Mesenchymal stem cell (in vitro differentiated cells and primary cell): ENCODE results near the gene LMOD2.
"Not testable (repeated sequence)": the region's sequence is repeated elsewhere in the genome, so short reads cannot be mapped to it uniquely, and the experiment has no call there.

Experiments
- DNase-seq: peaks from one replicate; pipeline ENCODE4 v3.0.0-alpha.2; 2013
- H2AFZ ChIP-seq: one replicate; pipeline ENCODE4 v1.6.1; 2013; ENCODE audit warnings: low read depth, mild to moderate bottlenecking, control low read depth, inconsistent platforms, low read length, moderate library complexity
- H2AK5ac ChIP-seq: 2 replicates; pipeline ENCODE4 v1.6.1; 2013; ENCODE audit warnings: low read length, moderate library complexity, mild to moderate bottlenecking, inconsistent platforms; ENCODE audit not compliant: severe bottlenecking
- H2BK120ac ChIP-seq: one replicate; pipeline ENCODE4 v1.6.1; 2013; ENCODE audit warnings: low read depth, mild to moderate bottlenecking, inconsistent platforms, low read length, moderate library complexity
- H2BK12ac ChIP-seq, 2 experiments: one replicate each; pipeline ENCODE4 v1.6.1; 2013; ENCODE audit warnings: inconsistent platforms in 2 of 2, low read length in 2 of 2, mild to moderate bottlenecking in 2 of 2, moderate library complexity in 2 of 2, control low read depth in 1 of 2
- H2BK15ac ChIP-seq: one replicate; pipeline ENCODE4 v1.6.1; 2013; ENCODE audit warnings: mild to moderate bottlenecking, low read depth, inconsistent platforms; ENCODE audit not compliant: poor library complexity, severe bottlenecking
- H2BK5ac ChIP-seq: 2 replicates; pipeline ENCODE4 v1.6.1; 2013; ENCODE audit warnings: low read depth, mild to moderate bottlenecking, low read length, control low read depth, inconsistent platforms; ENCODE audit not compliant: poor library complexity, severe bottlenecking
- H3K14ac ChIP-seq, 2 experiments: one replicate each; pipeline ENCODE4 v1.6.1; 2013; ENCODE audit warnings: inconsistent platforms in 2 of 2, low read length in 2 of 2, control low read depth in 1 of 2, mild to moderate bottlenecking in 1 of 2, moderate library complexity in 1 of 2
- H3K18ac ChIP-seq, 2 experiments: one replicate each; pipeline ENCODE4 v1.6.1; 2013; ENCODE audit warnings: inconsistent platforms in 2 of 2, low read length in 2 of 2, control low read depth in 1 of 2, low read depth in 1 of 2, mild to moderate bottlenecking in 1 of 2
- H3K23ac ChIP-seq, 2 experiments: one replicate each; pipeline ENCODE4 v1.6.1; 2013; ENCODE audit warnings: inconsistent platforms in 2 of 2, low read length in 2 of 2, mild to moderate bottlenecking in 2 of 2, moderate library complexity in 2 of 2, control low read depth in 1 of 2
- H3K27ac ChIP-seq: 2 replicates; pipeline ENCODE4 v1.5.1; 2013; ENCODE audit warnings: mild to moderate bottlenecking, moderate library complexity, low read length, control low read depth, inconsistent platforms; ENCODE audit not compliant: poor library complexity, severe bottlenecking
- H3K27me3 ChIP-seq, 2 experiments: 2 replicates each; pipeline versions ENCODE4 v1.6.1 to v1.7.0; 2013; ENCODE audit warnings: low read length in 2 of 2, mild to moderate bottlenecking in 2 of 2, moderate library complexity in 2 of 2, control low read depth in 1 of 2, inconsistent platforms in 1 of 2; ENCODE audit not compliant: control insufficient read depth in 1 of 2, insufficient read depth in 1 of 2
- H3K36me3 ChIP-seq, 2 experiments: 2 replicates each; pipeline versions ENCODE4 v1.6.1 to v1.7.0; 2013; ENCODE audit warnings: low read length in 2 of 2, control low read depth in 1 of 2, inconsistent platforms in 1 of 2, low read depth in 1 of 2, mild to moderate bottlenecking in 1 of 2; ENCODE audit not compliant: insufficient read depth in 2 of 2, control insufficient read depth in 1 of 2
- H3K4ac ChIP-seq, 2 experiments: one replicate each; pipeline ENCODE4 v1.6.1; 2013; ENCODE audit warnings: inconsistent platforms in 2 of 2, low read length in 2 of 2, mild to moderate bottlenecking in 2 of 2, moderate library complexity in 2 of 2, control low read depth in 1 of 2, low read depth in 1 of 2
- H3K4me1 ChIP-seq: 2 replicates; pipeline ENCODE4 v1.6.1; 2013; ENCODE audit warnings: low read depth, low read length, control low read depth; ENCODE audit not compliant: control insufficient read depth, insufficient read depth
- H3K4me2 ChIP-seq: 2 replicates; pipeline ENCODE4 v1.6.1; 2013; ENCODE audit warnings: low read length, mild to moderate bottlenecking, inconsistent platforms; ENCODE audit not compliant: poor library complexity, severe bottlenecking
- H3K4me3 ChIP-seq, 2 experiments: 2 replicates each; pipeline versions ENCODE4 v1.5.1 to v1.7.0; 2013; ENCODE audit warnings: low read length in 2 of 2, mild to moderate bottlenecking in 2 of 2, control low read depth in 1 of 2, low read depth in 1 of 2; ENCODE audit not compliant: insufficient read depth in 1 of 2
- H3K79me1 ChIP-seq: replicated peaks from 2 replicates; pipeline ENCODE4 v1.6.1; 2013; ENCODE audit warnings: mild to moderate bottlenecking, control low read depth, low read length, inconsistent platforms; ENCODE audit not compliant: poor library complexity, severe bottlenecking
- H3K9ac ChIP-seq: 2 replicates; pipeline ENCODE4 v1.7.0; 2013; ENCODE audit warnings: mild to moderate bottlenecking, low read length, moderate library complexity
- H3K9me3 ChIP-seq: 2 replicates; pipeline ENCODE4 v1.7.0; 2013; ENCODE audit warnings: mild to moderate bottlenecking, low read length; ENCODE audit not compliant: control insufficient read depth
- H4K8ac ChIP-seq: one replicate; pipeline ENCODE4 v1.6.1; 2013; ENCODE audit warnings: inconsistent platforms, mild to moderate bottlenecking, low read length, moderate library complexity
- H4K91ac ChIP-seq: one replicate; pipeline ENCODE4 v1.6.1; 2013; ENCODE audit warnings: mild to moderate bottlenecking, low read length, inconsistent platforms
- WGBS: methylation state at CpG from one replicate; pipeline ENCODE4 v1.1.7; 2013; ENCODE audit warnings: mixed read lengths; 5-methylcytosine and 5-hydroxymethylcytosine counted together

LMOD2 gene

DNA sequence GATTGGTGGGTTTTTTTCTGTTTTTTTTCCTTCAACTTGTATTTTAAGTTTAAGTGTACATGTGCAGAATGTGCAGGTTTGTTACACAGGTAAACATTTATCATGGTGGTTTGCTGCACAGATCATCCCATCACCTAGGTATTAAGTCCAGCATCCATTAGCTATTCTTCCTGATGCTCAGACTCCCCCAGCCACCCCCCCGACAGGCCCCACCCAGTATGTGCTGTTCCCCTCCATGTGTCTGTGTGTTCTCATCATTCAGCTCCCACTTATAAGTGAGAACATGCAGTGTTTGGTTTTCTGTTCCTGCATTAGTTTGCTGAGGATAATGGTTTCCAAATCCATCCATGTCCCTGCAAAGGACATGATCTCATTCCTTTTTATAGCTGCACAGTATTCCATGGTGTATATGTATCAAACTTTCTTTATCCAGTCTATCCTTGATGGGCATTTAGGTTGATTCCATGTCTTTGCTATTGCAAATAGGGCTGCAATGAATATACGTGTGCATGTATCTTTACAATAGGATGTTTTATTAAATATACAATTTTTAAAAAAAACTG is 21.6 kb upstream of the LMOD2 start:
- H3K4me3 ChIP-seq, H3K27me3 ChIP-seq, H3K23ac ChIP-seq, H3K4me1 ChIP-seq, H3K79me1 ChIP-seq, H3K36me3 ChIP-seq, H2BK5ac ChIP-seq, H2BK120ac ChIP-seq, H2AK5ac ChIP-seq, H3K4me2 ChIP-seq, H4K91ac ChIP-seq, H3K18ac ChIP-seq, H4K8ac ChIP-seq, H3K9me3 ChIP-seq, H3K14ac ChIP-seq, H3K9ac ChIP-seq, H3K4ac ChIP-seq, DNase-seq, H2BK12ac ChIP-seq, H2BK15ac ChIP-seq, H2AFZ ChIP-seq, H3K27ac ChIP-seq: not testable (repeated sequence)
- 14% methylated on average over 1 of the region's 2 CpGs for WGBS

DNA sequence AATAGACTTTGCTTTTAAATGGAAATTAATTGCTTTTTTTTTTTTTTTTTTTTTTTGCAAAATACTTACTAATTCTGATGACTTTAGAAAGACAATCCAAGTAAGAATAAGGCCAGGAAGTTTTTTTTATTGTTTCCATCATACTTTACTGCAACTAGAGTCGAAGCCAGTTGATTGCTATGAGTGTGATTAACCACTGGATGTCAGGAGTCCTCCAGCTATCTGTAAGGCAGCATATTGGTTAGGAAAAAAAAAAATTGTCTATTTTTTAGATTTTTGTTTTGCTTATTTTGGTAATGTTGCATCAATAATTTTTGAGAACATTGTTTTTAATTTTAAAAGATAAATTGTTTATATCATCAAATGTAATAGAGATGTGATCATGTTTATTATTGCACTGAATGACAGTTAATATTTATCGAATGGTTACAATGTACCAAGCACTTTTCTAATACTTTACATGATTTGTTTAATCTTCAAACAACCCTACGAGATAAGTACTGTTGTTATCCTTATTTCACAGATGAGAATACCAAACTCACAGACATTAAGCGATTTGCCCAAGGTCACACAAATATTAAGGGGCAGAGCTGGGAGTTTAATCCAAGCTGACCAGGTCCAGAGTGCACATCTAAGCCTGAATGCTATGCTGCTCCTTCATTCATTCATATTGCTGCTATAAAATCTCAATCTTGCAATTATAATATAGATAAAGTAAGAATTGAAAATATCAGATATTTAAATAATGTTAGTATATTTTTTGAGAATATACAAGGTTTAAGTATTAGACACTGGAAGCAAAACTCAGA is 19.9 kb upstream of the LMOD2 start:
- Histone ChIP-seq H3K27ac (no peak overlapping the region), H3K4me3 (no peak overlapping the region), H3K79me1 (no peaks in the 10 kb centered on the region), H3K36me3 (no peaks in the 10 kb centered on the region), H2BK120ac (no peak overlapping the region), H4K8ac (no peak overlapping the region), H3K9ac (no peak overlapping the region), H2BK12ac (no peak overlapping the region), H2BK5ac (no peak overlapping the region), H2BK15ac (no peak overlapping the region), H3K4me2 (no peak overlapping the region), H3K14ac (no peak overlapping the region), H3K18ac (no peak overlapping the region), H2AK5ac (no peak overlapping the region), H3K4ac (no peak overlapping the region), H3K4me1 (peaks cover 2% of the 10 kb centered on the region), H3K9me3 (no peaks in the 10 kb centered on the region), H2AFZ (no peak overlapping the region), H3K27me3 (no peaks in the 10 kb centered on the region), H3K23ac (no peak overlapping the region), H4K91ac (no peak overlapping the region)
- WGBS = 58% methylated on average over 4 of the region's 4 CpGs
- peak; percentile 55 for DNase-seq

DNA sequence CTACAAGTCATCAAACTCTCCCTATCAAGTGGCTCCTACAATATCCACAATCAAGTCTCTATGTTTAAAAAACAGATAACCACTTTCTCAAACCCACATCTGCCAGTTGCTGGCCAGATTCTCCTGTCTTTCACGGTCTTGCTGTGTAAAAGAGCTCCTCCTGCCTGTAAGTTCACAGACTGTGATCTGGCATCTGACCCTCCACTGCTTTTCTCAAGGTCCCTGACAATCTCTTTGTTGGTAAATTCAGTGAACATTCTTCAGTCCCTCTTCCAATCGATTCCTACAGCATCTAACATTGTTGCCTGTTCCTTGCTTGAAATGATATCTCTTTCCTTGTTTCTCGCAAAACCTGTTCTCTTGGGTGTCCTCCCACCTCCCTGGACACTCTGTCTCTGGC is 18.5 kb upstream of the LMOD2 start:
- H3K14ac ChIP-seq = no peak overlapping the region
- H3K9me3 ChIP-seq = no peaks in the 10 kb centered on the region
- H2BK120ac ChIP-seq = no peak overlapping the region
- 65% methylated on average over 3 of the region's 3 CpGs for WGBS
- H3K36me3 ChIP-seq = no peaks in the 10 kb centered on the region
- H3K27me3 ChIP-seq = no peaks in the 10 kb centered on the region
- no peak overlapping the region for H3K4ac ChIP-seq
- H3K18ac ChIP-seq = no peak overlapping the region
- H3K4me3 ChIP-seq = no peak overlapping the region
- no peak overlapping the region for H3K9ac ChIP-seq
- H2AFZ ChIP-seq = no peak overlapping the region
- no peak overlapping the region for H3K23ac ChIP-seq
- no peak overlapping the region for H3K4me2 ChIP-seq
- no peak overlapping the region for H2BK15ac ChIP-seq
- H3K79me1 ChIP-seq = no peaks in the 10 kb centered on the region
- H3K4me1 ChIP-seq = peaks cover 2% of the 10 kb centered on the region
- H2AK5ac ChIP-seq = no peak overlapping the region
- no peak overlapping the region for H3K27ac ChIP-seq
- H2BK5ac ChIP-seq = no peak overlapping the region
- DNase-seq = no peak
- H4K8ac ChIP-seq = no peak overlapping the region
- H4K91ac ChIP-seq = no peak overlapping the region
- H2BK12ac ChIP-seq = no peak overlapping the region

DNA sequence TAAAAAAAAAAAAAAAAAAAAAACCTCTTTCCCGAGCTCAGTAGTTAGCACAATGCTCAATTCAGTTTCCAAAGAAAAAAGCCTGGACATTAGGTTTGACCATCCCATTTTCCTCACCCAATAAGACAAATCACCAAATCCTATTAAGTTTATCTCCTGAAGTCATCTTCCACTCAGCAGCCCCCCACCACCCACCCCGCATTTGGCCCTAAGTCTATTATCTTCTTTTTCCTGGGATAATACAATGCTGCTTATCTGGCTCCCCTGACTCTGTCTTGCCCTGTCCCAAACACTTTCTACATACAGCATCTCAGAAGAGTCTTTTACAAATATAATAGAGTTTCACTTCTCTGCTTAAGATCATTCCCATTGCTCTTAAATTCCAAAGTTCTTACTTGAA is 17.8 kb upstream of the LMOD2 start:
- Histone ChIP-seq H4K91ac (no peak overlapping the region), H3K9ac (no peak overlapping the region), H3K4me2 (no peak overlapping the region), H3K4ac (no peak overlapping the region), H3K9me3 (no peaks in the 10 kb centered on the region), H3K4me3 (no peak overlapping the region), H3K27ac (no peak overlapping the region), H2BK5ac (no peak overlapping the region), H3K27me3 (no peaks in the 10 kb centered on the region), H4K8ac (no peak overlapping the region), H2BK120ac (no peak overlapping the region), H2AFZ (no peak overlapping the region), H3K79me1 (no peaks in the 10 kb centered on the region), H3K23ac (no peak overlapping the region), H3K14ac (no peak overlapping the region), H2BK15ac (no peak overlapping the region), H3K18ac (no peak overlapping the region), H2AK5ac (no peak overlapping the region), H2BK12ac (no peak overlapping the region), H3K4me1 (peaks cover 2% of the 10 kb centered on the region), H3K36me3 (no peaks in the 10 kb centered on the region)
- DNase-seq = no peak
- WGBS = 79% methylated on average over 2 of the region's 2 CpGs
